ENCODE data around the gene AFF3.

- no peak for TF ChIP-seq YY1 (IDR thresholded peaks at IDR 0.05; ENCODE audit: low read depth, low read length)
- no peak for TF ChIP-seq POU2F2 (IDR thresholded peaks at IDR 0.05; ENCODE audit: borderline replicate concordance, low read depth, low read length)
- no peak for TF ChIP-seq EP300 (IDR thresholded peaks at IDR 0.05; ENCODE audit: borderline replicate concordance in 1 of 2, control insufficient read depth in 1 of 2, low read depth in 2 of 2, low read length in 2 of 2)
- no peak for TF ChIP-seq EGR1 (IDR thresholded peaks at IDR 0.05; ENCODE audit: borderline replicate concordance in 1 of 2, low read depth in 2 of 2, low read length in 2 of 2)
Observed at GRCh38 chr2:100067784-100068183, 74.6 kb downstream of the AFF3 start.

Data from GM12878 (cell line).